Thyroid gland (tissue), 4 donors: ENCODE results near the gene RIMBP2. TPM values are rescaled to one million over a fixed set of nuclear protein-coding genes. Genes with fewer than 3 reads are reported as not detected.

Source experiments
- DNase-seq, 2 donors: peaks; one replicate each; pipeline ENCODE4 v3.0.0-alpha.2; 2019
- H3K27ac ChIP-seq, 3 donors: fragments of 200-600 bp; sonication (generic); 1 replicate in 2 of 3; 2 replicates in 1 of 3; pipeline ENCODE4 v1.5.1; 2016 to 2019; ENCODE audit warnings: mild to moderate bottlenecking in 1 of 3, moderate library complexity in 1 of 3
- H3K27me3 ChIP-seq: fragments of 200-600 bp; sonication (generic); one replicate; pipeline ENCODE4 v1.5.1; 2019
- H3K36me3 ChIP-seq, 2 donors: fragments of 200-600 bp; sonication (generic); one replicate each; pipeline ENCODE4 v1.5.1; 2016 to 2019
- H3K4me1 ChIP-seq, 2 donors: fragments of 200-600 bp; sonication (generic); one replicate each; pipeline ENCODE4 v1.5.1; 2017 to 2019
- H3K4me3 ChIP-seq, 3 donors: fragments of 200-600 bp; sonication (generic); replicated peaks in 1 of 3; 1 replicate in 2 of 3; 2 replicates in 1 of 3; pipeline ENCODE4 v1.5.1; 2016; ENCODE audit warnings: mild to moderate bottlenecking in 1 of 3
- H3K9me3 ChIP-seq: fragments of 200-600 bp; sonication (generic); one replicate; pipeline ENCODE4 v1.5.1; 2017
- POLR2A ChIP-seq, 2 donors: fragments of 450-650 bp; IDR thresholded peaks; one replicate each; pipeline ENCODE4 v1.6.1; 2017; ENCODE audit warnings: antibody characterized with exemption in 2 of 2, mild to moderate bottlenecking in 2 of 2, moderate library complexity in 1 of 2
- WGBS, 2 donors: methylation state at CpG; one replicate each; pipeline ENCODE4 v1.1.5; 2017; 5-methylcytosine and 5-hydroxymethylcytosine counted together
- intact Hi-C: fragments of 100-400 bp; cut with DNase I; formaldehyde crosslinking; loops from one replicate; pipeline ENCODE4 v1.15.1; 2023
- total RNA-seq, 4 donors: library from RNA; depleted of rRNA; stranded (reverse); fragments of >200 nt; gene quantifications; one replicate each; pipeline ENCODE4 v1.2.3, GENCODE V29; 2016
- TF ChIP-seq, protein P1 (sequence below), 6 experiments: fragments of 200-600 bp in 3 of 6; fragments of 450-650 bp in 3 of 6; sonication (generic) in 3 of 6; IDR thresholded peaks; one replicate each; pipeline ENCODE4 v1.5.1; 2016 to 2019; ENCODE audit warnings: antibody characterized with exemption in 6 of 6, mild to moderate bottlenecking in 2 of 6, inconsistent platforms in 1 of 6, moderate library complexity in 1 of 6

RIMBP2 gene
- total RNA-seq, 4 donors from 2014 or later = 0.11 to 2.2 (median 0.63) TPM

DNA sequence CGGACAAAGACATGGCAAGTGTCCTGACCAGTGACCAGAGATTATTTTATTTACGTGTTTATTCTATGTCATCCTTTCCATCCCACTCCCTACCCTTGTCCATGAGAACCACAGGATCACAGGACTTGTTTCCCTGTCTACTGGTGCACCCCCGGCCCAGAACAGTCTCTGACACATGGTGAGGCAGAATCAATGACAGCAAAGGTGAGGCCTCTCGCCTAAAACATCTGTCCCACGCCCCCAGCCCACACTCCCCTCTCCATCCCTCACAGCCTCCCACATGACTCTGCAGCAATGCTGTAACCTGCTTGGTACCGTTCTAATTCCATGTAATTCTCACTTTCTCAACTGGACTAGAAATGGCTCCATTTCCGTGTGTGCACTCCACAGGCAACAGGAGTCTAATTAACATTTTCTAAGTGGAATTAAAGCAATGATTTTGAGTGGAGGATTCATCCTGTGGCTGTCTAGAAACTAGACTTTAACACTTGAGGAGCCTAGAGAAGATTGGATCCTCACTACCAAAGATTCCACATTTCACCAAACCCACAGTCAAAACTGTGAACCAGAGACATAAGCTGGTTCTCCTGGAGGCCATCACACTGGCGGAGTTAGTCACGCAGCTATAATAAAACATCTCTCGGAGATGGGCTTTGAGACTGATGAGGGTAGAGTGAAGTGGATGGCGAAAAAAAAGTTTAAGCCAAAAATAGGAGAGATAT is 228.3 kb downstream of the RIMBP2 start:
- Histone ChIP-seq H3K9me3 (no peaks in the 10 kb centered on the region), H3K27me3 (no peaks in the 10 kb centered on the region), H3K4me3 (no peak overlapping the region), H3K4me1 (peaks cover 2 to 9% of the 10 kb centered on the region in 2 donors), H3K27ac (no peak overlapping the region), H3K36me3 (no peaks in the 10 kb centered on the region)
- no peak for DNase-seq
- TF ChIP-seq, protein P1, sequence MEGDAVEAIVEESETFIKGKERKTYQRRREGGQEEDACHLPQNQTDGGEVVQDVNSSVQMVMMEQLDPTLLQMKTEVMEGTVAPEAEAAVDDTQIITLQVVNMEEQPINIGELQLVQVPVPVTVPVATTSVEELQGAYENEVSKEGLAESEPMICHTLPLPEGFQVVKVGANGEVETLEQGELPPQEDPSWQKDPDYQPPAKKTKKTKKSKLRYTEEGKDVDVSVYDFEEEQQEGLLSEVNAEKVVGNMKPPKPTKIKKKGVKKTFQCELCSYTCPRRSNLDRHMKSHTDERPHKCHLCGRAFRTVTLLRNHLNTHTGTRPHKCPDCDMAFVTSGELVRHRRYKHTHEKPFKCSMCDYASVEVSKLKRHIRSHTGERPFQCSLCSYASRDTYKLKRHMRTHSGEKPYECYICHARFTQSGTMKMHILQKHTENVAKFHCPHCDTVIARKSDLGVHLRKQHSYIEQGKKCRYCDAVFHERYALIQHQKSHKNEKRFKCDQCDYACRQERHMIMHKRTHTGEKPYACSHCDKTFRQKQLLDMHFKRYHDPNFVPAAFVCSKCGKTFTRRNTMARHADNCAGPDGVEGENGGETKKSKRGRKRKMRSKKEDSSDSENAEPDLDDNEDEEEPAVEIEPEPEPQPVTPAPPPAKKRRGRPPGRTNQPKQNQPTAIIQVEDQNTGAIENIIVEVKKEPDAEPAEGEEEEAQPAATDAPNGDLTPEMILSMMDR (IDR thresholded peaks at IDR 0.05) = no peak
- whole genome bisulfite sequencing, 2 donors = 88 to 92% methylated on average over 11 of the region's 11 CpGs
- intact Hi-C loops = no loop called here

DNA sequence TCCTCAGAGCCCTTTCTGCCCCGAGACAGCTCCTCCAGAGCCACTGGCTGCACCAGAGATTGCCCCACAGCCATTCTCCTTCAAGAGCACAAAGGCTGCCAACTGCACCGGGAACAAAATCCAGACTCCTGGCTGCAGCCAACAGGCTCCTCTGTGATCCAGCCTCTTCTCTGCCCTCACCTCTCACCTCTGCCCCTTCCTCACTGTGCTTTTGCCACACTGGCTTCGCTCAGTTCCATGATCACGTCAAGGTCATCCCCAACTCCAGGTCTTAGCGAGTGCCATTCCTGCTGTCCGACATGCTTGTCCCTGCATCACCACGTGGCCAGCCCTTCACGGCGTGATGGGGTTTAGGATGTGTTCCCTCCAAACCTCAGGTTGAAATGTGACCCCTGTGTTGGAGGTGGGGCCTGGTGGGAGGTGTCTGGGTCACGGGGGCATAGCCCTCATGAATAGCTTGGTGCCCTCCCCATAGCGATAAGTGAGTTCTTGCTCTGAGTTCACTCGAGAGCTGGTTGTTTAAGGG is 229.1 kb downstream of the RIMBP2 start:
- no peak overlapping the region for H3K4me3 ChIP-seq
- H3K4me1 ChIP-seq = peaks cover 2 to 5% of the 10 kb centered on the region in 2 donors
- no peak for DNase-seq
- no peaks in the 10 kb centered on the region for H3K9me3 ChIP-seq
- TF ChIP-seq POLR2A (IDR thresholded peaks at IDR 0.05) = no peak
- TF ChIP-seq, protein P1 (IDR thresholded peaks at IDR 0.05) = no peak
- H3K27me3 ChIP-seq = no peaks in the 10 kb centered on the region
- intact Hi-C loops = no loop called here
- WGBS, 2 donors = 89 to 92% methylated on average over 11 to 12 of the region's 12 CpGs
- H3K36me3 ChIP-seq = no peaks in the 10 kb centered on the region
- H3K27ac ChIP-seq = no peak overlapping the region

DNA sequence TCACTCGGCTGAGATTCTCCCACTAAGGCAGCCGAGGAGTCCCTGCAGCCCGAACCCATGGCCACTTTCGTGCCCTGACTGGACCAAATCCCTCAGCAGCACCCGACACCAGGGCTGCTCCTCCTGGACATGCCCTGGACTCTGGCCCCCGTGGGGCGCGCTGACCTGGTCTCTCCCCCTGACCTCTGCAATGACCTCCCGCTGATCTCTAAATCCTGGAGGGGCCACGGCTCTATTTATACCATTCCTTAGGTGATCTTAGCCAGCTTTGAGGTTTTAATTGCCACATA is 230.0 kb downstream of the RIMBP2 start:
- Histone ChIP-seq H3K9me3 (no peaks in the 10 kb centered on the region), H3K36me3 (no peaks in the 10 kb centered on the region), H3K27me3 (no peaks in the 10 kb centered on the region), H3K4me3 (no peak overlapping the region), H3K27ac (no peak overlapping the region), H3K4me1 (no peaks in the 10 kb centered on the region)
- DNase-seq = no peak
- intact Hi-C loops = no loop called here
- no peak for TF ChIP-seq POLR2A (IDR thresholded peaks at IDR 0.05)
- TF ChIP-seq, protein P1 (IDR thresholded peaks at IDR 0.05) = no peak
- WGBS, 2 donors = 92% methylated on average over 10 of the region's 10 CpGs

DNA sequence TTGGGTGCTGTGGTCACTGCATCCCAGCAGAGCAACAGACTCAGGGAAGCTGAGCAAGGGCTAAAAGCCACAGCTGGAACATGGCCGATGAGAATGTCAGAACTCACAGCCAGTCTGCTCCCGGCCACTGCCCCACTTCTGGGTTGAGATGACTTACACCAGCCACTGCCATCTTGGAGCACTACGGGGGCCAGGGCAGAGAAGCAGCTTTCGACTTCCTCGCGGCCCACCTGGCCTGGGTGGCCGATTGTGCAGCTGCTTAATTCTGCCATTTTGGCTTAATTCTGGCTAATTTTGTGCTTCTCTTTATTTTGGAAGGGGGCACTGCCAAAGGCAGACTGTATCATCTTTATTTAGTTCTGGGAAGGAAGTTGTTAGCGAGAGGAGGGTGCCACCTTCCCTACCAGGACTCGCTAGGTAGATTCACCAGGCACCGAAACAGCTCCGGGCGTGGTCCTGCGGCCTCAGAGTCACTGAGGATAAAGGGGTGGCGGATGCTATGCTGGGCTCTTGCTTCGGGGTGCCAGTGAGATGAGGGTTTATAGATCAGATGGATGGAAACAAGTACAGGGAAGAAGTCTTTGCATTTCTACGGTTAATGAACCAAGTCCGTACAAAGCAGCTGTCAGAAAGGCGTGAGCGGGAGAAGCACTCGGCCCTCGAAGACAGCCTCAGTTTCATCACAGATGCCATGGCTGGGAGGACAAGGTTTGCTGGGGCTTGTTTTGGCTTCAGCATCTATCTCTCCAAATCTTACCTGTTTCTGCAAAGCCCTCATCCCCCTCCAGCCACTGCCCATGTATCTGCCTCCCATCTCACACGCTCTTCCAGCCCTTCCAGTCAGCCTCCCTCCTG is 230.6 kb downstream of the RIMBP2 start:
- no peaks in the 10 kb centered on the region for H3K36me3 ChIP-seq
- no peaks in the 10 kb centered on the region for H3K4me1 ChIP-seq
- TF ChIP-seq, protein P1 (IDR thresholded peaks at IDR 0.05) = no peak
- no peak for TF ChIP-seq POLR2A (IDR thresholded peaks at IDR 0.05)
- DNase-seq = no peak
- H3K27ac ChIP-seq = no peak overlapping the region
- H3K4me3 ChIP-seq = no peak overlapping the region
- H3K9me3 ChIP-seq = no peaks in the 10 kb centered on the region
- intact Hi-C loops = no loop called here
- no peaks in the 10 kb centered on the region for H3K27me3 ChIP-seq
- WGBS, 2 donors = 89 to 90% methylated on average over 20 to 21 of the region's 22 CpGs

DNA sequence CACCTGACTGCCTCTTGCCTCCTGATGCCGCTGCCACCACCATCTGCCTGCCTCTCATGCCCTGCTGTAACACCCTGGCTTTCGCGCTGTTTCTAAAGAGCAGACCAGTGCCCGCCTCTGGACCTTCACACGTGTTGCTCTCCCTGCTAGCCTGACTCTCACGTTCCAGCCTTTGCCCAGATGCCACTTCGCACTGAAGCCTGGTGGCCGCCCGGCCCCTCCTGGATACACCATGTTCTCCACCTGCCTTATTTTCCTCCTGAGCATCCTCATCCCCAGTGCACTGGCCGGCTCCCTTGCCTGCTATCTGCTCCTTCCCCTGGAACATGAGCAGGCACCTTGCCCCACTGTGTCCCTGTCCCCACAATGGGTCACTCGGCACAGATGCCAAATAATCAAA is 231.9 kb downstream of the RIMBP2 start:
- intact Hi-C loops = no loop called here
- 83 to 87% methylated on average over 10 to 11 of the region's 11 CpGs for WGBS, 2 donors
- H3K4me3 ChIP-seq = no peak overlapping the region
- H3K36me3 ChIP-seq = no peaks in the 10 kb centered on the region
- TF ChIP-seq, protein P1 (IDR thresholded peaks at IDR 0.05) = no peak
- no peak for TF ChIP-seq POLR2A (IDR thresholded peaks at IDR 0.05)
- H3K27ac ChIP-seq = no peak overlapping the region
- no peaks in the 10 kb centered on the region for H3K9me3 ChIP-seq
- H3K27me3 ChIP-seq = no peaks in the 10 kb centered on the region
- no peaks in the 10 kb centered on the region for H3K4me1 ChIP-seq
- no peak for DNase-seq
